ENCODE results near the gene SF1. TPM values are rescaled to one million over a fixed set of nuclear protein-coding genes. Genes with fewer than 3 reads are reported as not detected.

The SF1 gene
- total RNA-seq, 3 donors from 2014 or later (not counting 1 experiment from before 2014, with no cell fraction given) = 841 to 864 (median 845) TPM

DNA sequence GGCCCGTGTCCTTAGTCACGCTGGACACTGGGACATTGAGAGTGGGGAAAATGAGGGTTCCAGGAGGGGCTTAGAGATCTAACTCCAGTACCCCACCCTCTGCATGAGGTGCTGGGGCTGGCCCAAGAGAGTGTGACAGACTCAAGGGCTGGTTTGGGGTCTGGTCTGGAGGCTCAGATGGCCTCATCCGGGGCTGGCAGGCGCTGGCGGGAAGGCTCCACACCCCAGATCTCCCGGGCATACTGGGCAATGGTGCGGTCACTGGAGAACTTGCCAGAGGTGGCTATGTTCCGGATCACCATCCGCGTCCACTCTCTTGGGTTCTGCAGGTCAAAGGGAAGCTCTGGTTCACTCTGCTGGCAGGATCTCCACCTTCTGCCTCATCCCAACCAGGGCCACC, 31.9 kb downstream of the SF1 start:
- DNase-seq (peak in 1 of 2 donors; percentile 32), ATAC-seq (no peak)
- TF ChIP-seq, protein P1, sequence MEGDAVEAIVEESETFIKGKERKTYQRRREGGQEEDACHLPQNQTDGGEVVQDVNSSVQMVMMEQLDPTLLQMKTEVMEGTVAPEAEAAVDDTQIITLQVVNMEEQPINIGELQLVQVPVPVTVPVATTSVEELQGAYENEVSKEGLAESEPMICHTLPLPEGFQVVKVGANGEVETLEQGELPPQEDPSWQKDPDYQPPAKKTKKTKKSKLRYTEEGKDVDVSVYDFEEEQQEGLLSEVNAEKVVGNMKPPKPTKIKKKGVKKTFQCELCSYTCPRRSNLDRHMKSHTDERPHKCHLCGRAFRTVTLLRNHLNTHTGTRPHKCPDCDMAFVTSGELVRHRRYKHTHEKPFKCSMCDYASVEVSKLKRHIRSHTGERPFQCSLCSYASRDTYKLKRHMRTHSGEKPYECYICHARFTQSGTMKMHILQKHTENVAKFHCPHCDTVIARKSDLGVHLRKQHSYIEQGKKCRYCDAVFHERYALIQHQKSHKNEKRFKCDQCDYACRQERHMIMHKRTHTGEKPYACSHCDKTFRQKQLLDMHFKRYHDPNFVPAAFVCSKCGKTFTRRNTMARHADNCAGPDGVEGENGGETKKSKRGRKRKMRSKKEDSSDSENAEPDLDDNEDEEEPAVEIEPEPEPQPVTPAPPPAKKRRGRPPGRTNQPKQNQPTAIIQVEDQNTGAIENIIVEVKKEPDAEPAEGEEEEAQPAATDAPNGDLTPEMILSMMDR (IDR thresholded peaks at IDR 0.05) = no peak
- Histone ChIP-seq H3K27ac (ENCODE audit: low read length) (peak overlapping the region; percentile 85), H3K4me1 (ENCODE audit: control insufficient read depth, insufficient read depth, low read length) (peaks cover 50% of the 10 kb centered on the region), H3K27me3 (ENCODE audit: control insufficient read depth, insufficient read depth, low read length) (no peaks in the 10 kb centered on the region), H3K9me3 (ENCODE audit: control insufficient read depth, insufficient read depth, low read length) (no peaks in the 10 kb centered on the region), H3K36me3 (ENCODE audit: control insufficient read depth, insufficient read depth, low read length) (peaks cover 5% of the 10 kb centered on the region), H3K4me3 (ENCODE audit: low read length) (no peak overlapping the region)
- H3K27me3 Mint-ChIP-seq (ENCODE audit: low read depth in 2 of 2) = no peaks in the 10 kb centered on the region
- WGBS (ENCODE audit: insufficient coverage) = 80% methylated on average over 10 of the region's 10 CpGs
- peaks cover 40 to 62% of the 10 kb centered on the region in 2 donors for H3K4me1 Mint-ChIP-seq
- H3K36me3 Mint-ChIP-seq = no peaks in the 10 kb centered on the region
- intact Hi-C loops (cut with micrococcal nuclease) = no loop called here
- H3K27ac Mint-ChIP-seq = peak overlapping the region; percentile 95
- no peaks in the 10 kb centered on the region for H3K9me3 Mint-ChIP-seq
- H3K4me3 Mint-ChIP-seq = peak overlapping the region; percentile 63

DNA sequence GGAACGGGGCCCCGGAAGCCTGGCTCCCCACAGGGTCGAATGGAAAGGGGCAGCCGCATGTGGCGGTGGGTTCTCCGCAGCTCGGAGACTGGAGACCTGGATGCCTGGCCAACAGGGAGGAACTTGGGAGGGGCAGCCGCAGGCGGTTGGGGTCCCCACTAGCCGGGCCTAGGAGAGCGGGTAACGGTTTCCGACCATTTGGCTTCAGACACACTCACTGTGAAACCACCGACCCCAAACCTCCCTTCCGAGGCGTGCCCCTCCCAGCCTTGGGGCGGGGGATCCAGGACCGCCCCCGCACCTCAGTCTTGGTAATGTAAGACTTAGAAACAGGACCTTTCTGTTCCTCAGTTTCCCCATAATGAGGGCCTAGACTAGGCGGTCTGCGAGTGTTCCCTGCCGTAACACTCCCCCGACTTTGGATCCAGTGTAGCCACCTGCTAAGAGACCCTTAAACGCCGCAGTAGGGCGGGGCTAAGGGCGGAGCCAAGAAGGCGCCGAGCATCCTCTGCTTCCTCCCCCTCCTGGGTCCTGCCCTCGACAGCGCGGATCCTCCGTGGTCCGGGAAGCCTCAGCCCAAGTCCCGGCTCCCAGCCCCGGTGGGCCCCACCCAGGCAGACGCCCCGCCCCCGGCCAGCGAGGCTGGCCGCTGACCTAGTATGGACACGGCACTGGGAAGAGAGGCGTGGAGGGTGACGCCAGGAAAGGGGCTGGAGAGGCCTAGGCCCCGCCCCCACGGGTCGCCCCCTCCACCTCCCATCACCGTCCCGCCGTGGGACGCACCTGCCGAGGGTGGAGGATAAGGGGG, 32.6 kb downstream of the SF1 start:
- ATAC-seq = peak; percentile 49 to 65 (median 58)
- H3K9me3 Mint-ChIP-seq = no peaks in the 10 kb centered on the region
- under 1% methylated on average over 44 of the region's 52 CpGs for WGBS (ENCODE audit: insufficient coverage)

DNA sequence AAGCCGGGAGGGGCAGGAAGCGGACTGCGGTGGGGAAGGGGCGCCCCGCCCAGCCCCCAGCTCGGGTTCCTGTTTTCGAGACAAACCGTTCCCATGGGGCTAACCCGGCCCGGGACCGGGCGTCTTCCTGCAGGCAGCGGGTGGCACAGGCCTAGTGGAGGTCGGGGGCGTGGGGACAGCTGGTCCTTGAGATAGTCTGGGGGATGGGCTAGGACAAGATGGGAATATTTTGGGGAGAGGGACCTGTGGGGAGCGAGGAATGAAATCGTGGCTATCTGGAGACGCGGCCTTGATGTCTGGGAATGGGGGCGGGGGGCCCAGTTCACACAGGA, 33.2 kb downstream of the SF1 start:
- H3K9me3 Mint-ChIP-seq = no peaks in the 10 kb centered on the region
- peak overlapping the region; percentile 63 for H3K4me3 ChIP-seq (ENCODE audit: low read length)
- intact Hi-C loops (cut with micrococcal nuclease) = no loop called here
- DNase-seq (peak; percentile 68 to 90), ATAC-seq (peak; percentile 5 to 40 (median 15))
- H3K4me1 ChIP-seq (ENCODE audit: control insufficient read depth, insufficient read depth, low read length) = peaks cover 49% of the 10 kb centered on the region
- H3K27me3 Mint-ChIP-seq (ENCODE audit: low read depth in 2 of 2) = no peaks in the 10 kb centered on the region
- H3K36me3 ChIP-seq (ENCODE audit: control insufficient read depth, insufficient read depth, low read length) = peaks cover 14% of the 10 kb centered on the region
- H3K27ac ChIP-seq (ENCODE audit: low read length) = peak overlapping the region; percentile 85
- peak overlapping the region; percentile 98 for H3K4me3 Mint-ChIP-seq
- H3K36me3 Mint-ChIP-seq = no peaks in the 10 kb centered on the region
- peak overlapping the region; percentile 95 for H3K27ac Mint-ChIP-seq
- 0% methylated on average over 20 of the region's 20 CpGs for WGBS (ENCODE audit: insufficient coverage)
- TF ChIP-seq, protein P1 (IDR thresholded peaks at IDR 0.05) = no peak
- peaks cover 34 to 64% of the 10 kb centered on the region in 2 donors for H3K4me1 Mint-ChIP-seq
- H3K27me3 ChIP-seq (ENCODE audit: control insufficient read depth, insufficient read depth, low read length) = no peaks in the 10 kb centered on the region
- H3K9me3 ChIP-seq (ENCODE audit: control insufficient read depth, insufficient read depth, low read length) = no peaks in the 10 kb centered on the region

More for the DNA sequence above, 32.6 kb downstream of the SF1 start:
- Histone ChIP-seq H3K36me3 (ENCODE audit: control insufficient read depth, insufficient read depth, low read length) (peaks cover 9% of the 10 kb centered on the region), H3K4me1 (ENCODE audit: control insufficient read depth, insufficient read depth, low read length) (peaks cover 50% of the 10 kb centered on the region), H3K27ac (ENCODE audit: low read length) (peak overlapping the region; percentile 85), H3K9me3 (ENCODE audit: control insufficient read depth, insufficient read depth, low read length) (no peaks in the 10 kb centered on the region), H3K27me3 (ENCODE audit: control insufficient read depth, insufficient read depth, low read length) (no peaks in the 10 kb centered on the region), H3K4me3 (ENCODE audit: low read length) (peak overlapping the region; percentile 63)
- Mint-ChIP-seq H3K4me3 (peak overlapping the region; percentile 98), H3K36me3 (no peaks in the 10 kb centered on the region), H3K27ac (peak overlapping the region; percentile 95), H3K27me3 (ENCODE audit: low read depth in 2 of 2) (no peaks in the 10 kb centered on the region), H3K4me1 (peaks cover 35 to 63% of the 10 kb centered on the region in 2 donors)
- peak; percentile 83 to 91 for DNase-seq
- intact Hi-C loops (cut with micrococcal nuclease) = no loop called here
- TF ChIP-seq, protein P1 (IDR thresholded peaks at IDR 0.05) = no peak
